Neural progenitor cell (in vitro differentiated cells): ENCODE results near the gene VWA3B. TPM values are rescaled to one million over a fixed set of nuclear protein-coding genes. Genes with fewer than 3 reads are reported as not detected.
"Not testable (repeated sequence)": the region's sequence is repeated elsewhere in the genome, so short reads cannot be mapped to it uniquely, and the experiment has no call there.

Source experiments
- DNase-seq: peaks from one replicate; pipeline ENCODE4 v3.0.0-alpha.2; 2016; ENCODE audit warnings: low spot score
- H2AFZ ChIP-seq: fragments of 200-600 bp; sonication (generic); replicated peaks from 2 replicates; pipeline ENCODE4 v1.6.1; 2016; ENCODE audit warnings: antibody characterized with exemption
- H3F3A ChIP-seq: fragments of 200-600 bp; sonication (generic); 2 replicates; pipeline ENCODE4 v1.6.1; 2016; ENCODE audit warnings: antibody characterized with exemption, low read depth
- H3K27ac ChIP-seq: fragments of 200-600 bp; sonication (generic); 2 replicates; pipeline ENCODE4 v1.5.1; 2016; ENCODE audit warnings: mild to moderate bottlenecking
- H3K27me3 ChIP-seq: fragments of 200-600 bp; sonication (generic); 2 replicates; pipeline ENCODE4 v1.6.1; 2016; ENCODE audit warnings: mild to moderate bottlenecking, moderate library complexity
- H3K36me3 ChIP-seq: fragments of 200-600 bp; sonication (generic); 2 replicates; pipeline ENCODE4 v1.5.1; 2016
- H3K4me1 ChIP-seq: fragments of 200-600 bp; sonication (generic); 2 replicates; pipeline ENCODE4 v1.6.1; 2016; ENCODE audit warnings: mixed run types
- H3K4me2 ChIP-seq: fragments of 200-600 bp; sonication (generic); 2 replicates; pipeline ENCODE4 v1.6.1; 2016
- H3K4me3 ChIP-seq: fragments of 200-600 bp; sonication (generic); 2 replicates; pipeline ENCODE4 v1.5.1; 2016
- H3K79me2 ChIP-seq: fragments of 200-600 bp; sonication (generic); 2 replicates; pipeline ENCODE4 v1.6.1; 2016; ENCODE audit warnings: low read depth
- H3K9ac ChIP-seq: fragments of 200-600 bp; sonication (generic); 2 replicates; pipeline ENCODE4 v1.6.1; 2016
- H3K9me3 ChIP-seq: fragments of 200-600 bp; sonication (generic); 2 replicates; pipeline ENCODE4 v1.5.1; 2016; ENCODE audit warnings: low read depth
- H4K20me1 ChIP-seq: fragments of 200-600 bp; sonication (generic); 2 replicates; pipeline ENCODE4 v1.6.1; 2016; ENCODE audit warnings: low read depth
- H3K27ac Mint-ChIP-seq: 3 replicates; pipeline ENCODE4 v1.8.0; 2021; ENCODE audit warnings: mixed read lengths
- H3K27me3 Mint-ChIP-seq: 2 replicates; pipeline ENCODE4 v1.8.0; 2022; ENCODE audit warnings: low read depth, mild to moderate bottlenecking, inconsistent platforms, moderate library complexity, mixed read lengths; ENCODE audit not compliant: insufficient read depth
- H3K36me3 Mint-ChIP-seq: 3 replicates; pipeline ENCODE4 v1.8.0; 2021; ENCODE audit warnings: mixed read lengths
- H3K4me1 Mint-ChIP-seq: 3 replicates; pipeline ENCODE4 v1.8.0; 2021; ENCODE audit warnings: mixed read lengths
- H3K4me3 Mint-ChIP-seq: 3 replicates; pipeline ENCODE4 v1.8.0; 2021; ENCODE audit warnings: mild to moderate bottlenecking, moderate library complexity, mixed read lengths
- H3K9me3 Mint-ChIP-seq: 3 replicates; pipeline ENCODE4 v1.8.0; 2020; ENCODE audit warnings: mixed read lengths
- CTCF ChIP-seq: fragments of 200-600 bp; sonication (generic); IDR thresholded peaks from 2 replicates; pipeline ENCODE4 v1.5.1; 2017; ENCODE audit warnings: antibody characterized with exemption, mild to moderate bottlenecking
- EZH2 ChIP-seq: fragments of 200-600 bp; sonication (generic); IDR thresholded peaks from 2 replicates; pipeline ENCODE4 v1.6.1; 2017; ENCODE audit warnings: antibody characterized with exemption, mild to moderate bottlenecking, moderate library complexity
- EZH2phosphoT487 ChIP-seq: fragments of 200-600 bp; sonication (generic); IDR thresholded peaks from 2 replicates; pipeline ENCODE4 v1.6.1; 2017; ENCODE audit warnings: antibody characterized with exemption
- total RNA-seq: library from RNA; depleted of rRNA; stranded (reverse); fragments of >200 nt; gene quantifications from 2 replicates; pipeline ENCODE4 v1.2.3, GENCODE V29; 2015; ENCODE audit warnings: low replicate concordance

VWA3B gene
- total RNA-seq, 1 donor from 2014 or later = not detected

GRCh38 chr2:98142106-98142791 is 55.3 kb downstream of the VWA3B start:
- no peak overlapping the region for H3K27ac ChIP-seq
- H3K9me3 ChIP-seq = no peaks in the 10 kb centered on the region
- no peak overlapping the region for H3K27ac Mint-ChIP-seq
- H3K4me1 Mint-ChIP-seq = peaks cover 17% of the 10 kb centered on the region
- H3K27me3 ChIP-seq = no peaks in the 10 kb centered on the region
- H3K36me3 ChIP-seq = no peaks in the 10 kb centered on the region
- H3K9me3 Mint-ChIP-seq = peaks cover 19% of the 10 kb centered on the region
- H3K36me3 Mint-ChIP-seq = no peaks in the 10 kb centered on the region
- no peak for TF ChIP-seq CTCF
- TF ChIP-seq EZH2phosphoT487 = no peak
- no peak for TF ChIP-seq EZH2
- peak overlapping the region; percentile 14 for H3K4me2 ChIP-seq
- H3F3A ChIP-seq = peaks cover 3% of the 10 kb centered on the region
- H3K79me2 ChIP-seq = no peaks in the 10 kb centered on the region
- no peak for DNase-seq
- peak overlapping the region; percentile 89 for H2AFZ ChIP-seq
- peaks cover 4% of the 10 kb centered on the region for H3K4me1 ChIP-seq
- H3K27me3 Mint-ChIP-seq = peaks cover 9% of the 10 kb centered on the region
- no peak overlapping the region for H3K4me3 ChIP-seq
- no peaks in the 10 kb centered on the region for H4K20me1 ChIP-seq
- no peak overlapping the region for H3K4me3 Mint-ChIP-seq
- H3K9ac ChIP-seq = no peak overlapping the region

GRCh38 chr2:98145070-98145469 is 58.1 kb downstream of the VWA3B start:
- Histone ChIP-seq H3K27me3 (no peaks in the 10 kb centered on the region), H3F3A (peaks cover 3% of the 10 kb centered on the region), H4K20me1 (no peaks in the 10 kb centered on the region), H2AFZ (no peak overlapping the region), H3K9ac (no peak overlapping the region), H3K27ac (no peak overlapping the region), H3K79me2 (no peaks in the 10 kb centered on the region), H3K4me2 (no peak overlapping the region), H3K9me3 (no peaks in the 10 kb centered on the region), H3K36me3 (no peaks in the 10 kb centered on the region), H3K4me3 (no peak overlapping the region), H3K4me1 (peaks cover 4% of the 10 kb centered on the region)
- Mint-ChIP-seq H3K27me3 (peaks cover 9% of the 10 kb centered on the region), H3K4me1 (peaks cover 14% of the 10 kb centered on the region), H3K9me3 (peaks cover 13% of the 10 kb centered on the region), H3K4me3 (no peak overlapping the region), H3K27ac (no peak overlapping the region), H3K36me3 (no peaks in the 10 kb centered on the region)
- TF ChIP-seq EZH2 (no peak), CTCF (no peak), EZH2phosphoT487 (no peak)
- no peak for DNase-seq

- H3K27me3 ChIP-seq, H3K4me3 Mint-ChIP-seq, H3K9me3 ChIP-seq, H3K4me1 Mint-ChIP-seq, H3K36me3 Mint-ChIP-seq, H3K4me1 ChIP-seq, H3K4me3 ChIP-seq, H3K9ac ChIP-seq, H3F3A ChIP-seq, DNase-seq, H3K27me3 Mint-ChIP-seq, H3K9me3 Mint-ChIP-seq, H2AFZ ChIP-seq, H3K4me2 ChIP-seq, H3K79me2 ChIP-seq, H3K36me3 ChIP-seq, H4K20me1 ChIP-seq, H3K27ac ChIP-seq, H3K27ac Mint-ChIP-seq: not testable (repeated sequence)
Measured at GRCh38 chr2:98147900-98148299, 60.9 kb downstream of the VWA3B start.

- peak overlapping the region; percentile 23 for H2AFZ ChIP-seq
- Mint-ChIP-seq H3K36me3 (no peaks in the 10 kb centered on the region), H3K9me3 (peaks cover 8% of the 10 kb centered on the region), H3K27me3 (peaks cover 6% of the 10 kb centered on the region), H3K4me3 (no peak overlapping the region), H3K27ac (no peak overlapping the region), H3K4me1 (no peaks in the 10 kb centered on the region)
- no peak for TF ChIP-seq EZH2
- no peak for TF ChIP-seq EZH2phosphoT487
- TF ChIP-seq CTCF = no peak
- H3K36me3 ChIP-seq = no peaks in the 10 kb centered on the region
- H3K27ac ChIP-seq = no peak overlapping the region
- H3K4me3 ChIP-seq = no peak overlapping the region
- H4K20me1 ChIP-seq = no peaks in the 10 kb centered on the region
- no peaks in the 10 kb centered on the region for H3F3A ChIP-seq
- no peak overlapping the region for H3K9ac ChIP-seq
- H3K79me2 ChIP-seq = no peaks in the 10 kb centered on the region
- no peaks in the 10 kb centered on the region for H3K27me3 ChIP-seq
- DNase-seq = no peak
- no peak overlapping the region for H3K4me2 ChIP-seq
- H3K4me1 ChIP-seq = no peaks in the 10 kb centered on the region
- no peaks in the 10 kb centered on the region for H3K9me3 ChIP-seq
Measured at GRCh38 chr2:98148595-98149332, 61.8 kb downstream of the VWA3B start.
